Calu3 (cell line): ENCODE results near the gene MCM9. TPM values are rescaled to one million over a fixed set of nuclear protein-coding genes. Genes with fewer than 3 reads are reported as not detected.

Source experiments
- BruUV-seq: library from RNA; stranded (reverse); fragments of 400-500 nt; replicated peaks from 2 replicates; lab custom pipeline; 2021; lab: Mats Ljungman, UMichigan
- CTCF ChIA-PET: fragments of 300-600 bp; sonication (Branson Sonifier 250); formaldehyde crosslinking; loops from one replicate; lab custom pipeline; 2022; ENCODE audit warnings: antibody characterized with exemption; lab: Charles Lee
- DNase-seq: peaks from one replicate; pipeline ENCODE4 v3.0.0; 2022
- H3K27ac Mint-ChIP-seq: one replicate; pipeline ENCODE4 v1.8.0; 2022; ENCODE audit warnings: mixed read lengths; ENCODE audit not compliant: unreplicated experiment
- H3K27me3 Mint-ChIP-seq: one replicate; pipeline ENCODE4 v1.8.0; 2022; ENCODE audit warnings: mixed read lengths; ENCODE audit not compliant: unreplicated experiment
- H3K36me3 Mint-ChIP-seq: one replicate; pipeline ENCODE4 v1.8.0; 2022; ENCODE audit warnings: mild to moderate bottlenecking, moderate library complexity, mixed read lengths; ENCODE audit not compliant: insufficient read depth, unreplicated experiment
- H3K4me1 Mint-ChIP-seq: one replicate; pipeline ENCODE4 v1.8.0; 2022; ENCODE audit warnings: mild to moderate bottlenecking, low read depth, mixed read lengths; ENCODE audit not compliant: unreplicated experiment
- H3K4me3 Mint-ChIP-seq: one replicate; pipeline ENCODE4 v1.8.0; 2022; ENCODE audit warnings: mild to moderate bottlenecking, low read depth, moderate library complexity, mixed read lengths; ENCODE audit not compliant: unreplicated experiment
- H3K9me3 Mint-ChIP-seq: one replicate; pipeline ENCODE4 v1.8.0; 2022; ENCODE audit warnings: low read depth, mixed read lengths; ENCODE audit not compliant: unreplicated experiment
- intact Hi-C: fragments of 100-400 bp; cut with micrococcal nuclease; formaldehyde crosslinking; loops from one replicate; pipeline ENCODE4 v1.10.0; 2022; ENCODE audit not compliant: unreplicated experiment
- total RNA-seq: library from RNA; stranded (reverse); gene quantifications from 2 replicates; pipeline ENCODE4 v1.2.3, GENCODE V29; 2022
- TF ChIP-seq, protein P1 (sequence below): fragments of 200-600 bp; IDR thresholded peaks from one replicate; pipeline ENCODE4 v1.8.0; 2022; ENCODE audit warnings: antibody characterized with exemption; ENCODE audit not compliant: unreplicated experiment

MCM9 gene
- total RNA-seq, 1 experiment from 2014 or later: 24.6 TPM

DNA sequence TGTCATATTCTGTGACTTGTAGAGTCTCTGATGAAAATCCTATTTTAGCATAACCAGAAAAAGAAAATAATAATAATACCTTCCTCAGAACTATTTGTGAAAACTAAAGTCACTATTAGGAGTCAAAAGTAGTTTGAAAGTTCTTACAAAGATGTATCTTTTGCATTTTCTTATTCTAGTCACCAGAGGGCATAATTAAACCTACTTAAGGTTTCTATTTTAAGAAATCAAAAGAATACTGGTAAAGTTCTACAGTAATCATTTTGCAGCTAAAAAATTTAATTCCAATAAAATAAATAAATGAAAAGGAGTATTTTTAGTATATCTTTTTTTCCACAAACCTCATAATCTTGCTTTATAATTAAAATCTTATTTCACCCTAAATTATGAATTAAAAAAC, 28.0 kb upstream of the MCM9 start:
- DNase-seq: no peak
- intact Hi-C loops: loop anchor here (1.0 kb wide), 1 partner anchor 147 kb away; no protein-coding TSS in a partner anchor
- H3K9me3 Mint-ChIP-seq: no peaks in the 10 kb centered on the region
- H3K36me3 Mint-ChIP-seq: no peaks in the 10 kb centered on the region
- BruUV-seq: no TSS peak
- peaks cover 9% of the 10 kb centered on the region for H3K4me1 Mint-ChIP-seq
- CTCF ChIA-PET: interaction anchor here (1.8 kb wide), 1 partner anchor 147 kb away, joined by 11 read pairs; no protein-coding TSS in a partner anchor
- no peak overlapping the region for H3K4me3 Mint-ChIP-seq
- no peak overlapping the region for H3K27ac Mint-ChIP-seq
- TF ChIP-seq, protein P1, sequence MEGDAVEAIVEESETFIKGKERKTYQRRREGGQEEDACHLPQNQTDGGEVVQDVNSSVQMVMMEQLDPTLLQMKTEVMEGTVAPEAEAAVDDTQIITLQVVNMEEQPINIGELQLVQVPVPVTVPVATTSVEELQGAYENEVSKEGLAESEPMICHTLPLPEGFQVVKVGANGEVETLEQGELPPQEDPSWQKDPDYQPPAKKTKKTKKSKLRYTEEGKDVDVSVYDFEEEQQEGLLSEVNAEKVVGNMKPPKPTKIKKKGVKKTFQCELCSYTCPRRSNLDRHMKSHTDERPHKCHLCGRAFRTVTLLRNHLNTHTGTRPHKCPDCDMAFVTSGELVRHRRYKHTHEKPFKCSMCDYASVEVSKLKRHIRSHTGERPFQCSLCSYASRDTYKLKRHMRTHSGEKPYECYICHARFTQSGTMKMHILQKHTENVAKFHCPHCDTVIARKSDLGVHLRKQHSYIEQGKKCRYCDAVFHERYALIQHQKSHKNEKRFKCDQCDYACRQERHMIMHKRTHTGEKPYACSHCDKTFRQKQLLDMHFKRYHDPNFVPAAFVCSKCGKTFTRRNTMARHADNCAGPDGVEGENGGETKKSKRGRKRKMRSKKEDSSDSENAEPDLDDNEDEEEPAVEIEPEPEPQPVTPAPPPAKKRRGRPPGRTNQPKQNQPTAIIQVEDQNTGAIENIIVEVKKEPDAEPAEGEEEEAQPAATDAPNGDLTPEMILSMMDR: no peak
- H3K27me3 Mint-ChIP-seq: no peaks in the 10 kb centered on the region

DNA sequence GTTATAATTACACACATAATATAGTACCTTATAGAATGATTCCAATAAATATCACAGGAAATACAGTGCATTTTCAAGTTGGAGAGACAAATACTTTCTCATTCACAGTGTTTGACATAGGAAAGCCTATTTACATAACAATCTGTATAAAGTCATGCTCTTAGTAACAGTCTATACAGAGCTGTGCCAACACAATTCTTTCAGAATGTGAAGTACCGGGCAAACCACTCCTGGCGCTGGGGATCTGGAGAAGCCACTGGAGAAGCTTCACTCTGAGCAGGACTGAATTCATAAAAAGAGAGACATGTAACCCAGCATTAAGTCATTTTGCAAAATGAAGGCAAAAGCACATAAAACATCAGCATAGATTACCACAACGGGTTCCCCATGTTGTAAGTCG, 24.9 kb upstream of the MCM9 start:
- no peak for DNase-seq
- Mint-ChIP-seq H3K4me3 (no peak overlapping the region), H3K27ac (no peak overlapping the region), H3K27me3 (no peaks in the 10 kb centered on the region), H3K4me1 (peaks cover 9% of the 10 kb centered on the region), H3K9me3 (no peaks in the 10 kb centered on the region), H3K36me3 (no peaks in the 10 kb centered on the region)
- TF ChIP-seq, protein P1: no peak
- intact Hi-C loops: no loop called here
- no TSS peak for BruUV-seq
- CTCF ChIA-PET: no interaction called here

DNA sequence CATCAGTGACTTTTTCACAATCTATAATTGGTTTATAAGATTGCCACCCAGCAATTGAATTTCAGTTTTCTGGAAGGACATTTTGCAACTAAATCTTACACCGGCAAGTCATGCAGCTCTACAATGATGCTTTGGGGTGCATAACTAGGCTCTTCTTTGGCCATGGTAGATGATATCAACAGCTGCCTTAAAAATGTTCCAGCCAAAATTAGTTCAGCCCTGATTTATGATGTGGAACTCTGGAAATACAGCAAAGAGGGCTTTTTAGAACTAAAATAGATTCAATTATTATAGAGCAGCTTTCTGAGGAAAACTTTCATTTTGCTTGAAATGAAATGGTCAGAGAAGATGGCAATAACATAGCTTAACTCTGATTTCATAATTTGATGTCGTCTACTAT, 18.4 kb upstream of the MCM9 start:
- no peak for DNase-seq
- CTCF ChIA-PET: no interaction called here
- H3K4me1 Mint-ChIP-seq: no peaks in the 10 kb centered on the region
- H3K4me3 Mint-ChIP-seq: no peak overlapping the region
- intact Hi-C loops: no loop called here
- no peaks in the 10 kb centered on the region for H3K9me3 Mint-ChIP-seq
- H3K36me3 Mint-ChIP-seq: no peaks in the 10 kb centered on the region
- no peaks in the 10 kb centered on the region for H3K27me3 Mint-ChIP-seq
- no peak overlapping the region for H3K27ac Mint-ChIP-seq
- no TSS peak for BruUV-seq
- TF ChIP-seq, protein P1: no peak

DNA sequence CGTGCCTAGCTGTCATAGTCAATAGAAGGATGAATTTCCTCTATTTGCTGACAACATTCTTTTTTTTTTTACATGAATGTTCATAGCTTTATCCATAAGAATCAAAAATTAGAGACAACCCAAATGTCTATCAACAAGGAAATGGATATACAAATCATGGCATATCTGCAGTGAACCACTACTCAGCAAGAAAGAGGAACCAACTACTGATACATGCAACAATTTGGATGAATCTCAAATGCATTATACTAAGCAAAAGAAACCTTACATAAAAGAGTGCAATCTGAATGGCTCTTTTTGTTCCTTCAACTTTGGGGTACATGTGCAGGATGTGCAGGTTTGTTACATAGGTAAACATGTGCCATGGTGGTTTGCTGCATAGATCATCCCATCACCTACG, 17.7 kb upstream of the MCM9 start:
- intact Hi-C loops: no loop called here
- Mint-ChIP-seq H3K4me3 (no peak overlapping the region), H3K36me3 (no peaks in the 10 kb centered on the region), H3K9me3 (no peaks in the 10 kb centered on the region), H3K4me1 (no peaks in the 10 kb centered on the region), H3K27me3 (no peaks in the 10 kb centered on the region), H3K27ac (no peak overlapping the region)
- CTCF ChIA-PET: interaction anchor here (0.6 kb wide), 1 partner anchor 1061 kb away, joined by 8 read pairs; no protein-coding TSS in a partner anchor
- BruUV-seq: no TSS peak
- no peak for DNase-seq
- TF ChIP-seq, protein P1: no peak
